ENCODE results near the gene NKPD1. TPM values are rescaled to one million over a fixed set of nuclear protein-coding genes. Genes with fewer than 3 reads are reported as not detected.

NKPD1 gene
- total and polyA plus RNA-seq, 2 experiments from 2014 or later: 0.24 to 1.3 TPM

GRCh38 chr19:45124021-45124420, 36.8 kb downstream of the NKPD1 start (continued):
- no peak for TF ChIP-seq CTCF (conservative IDR thresholded peaks at IDR 0.05; ENCODE audit: low read depth in 2 of 2)
- TF ChIP-seq CREB1 (CRISPR knock-in tag; IDR thresholded peaks at IDR 0.05; ENCODE audit: low read depth): no peak
- TF ChIP-seq ZNF331 (CRISPR knock-in tag; IDR thresholded peaks at IDR 0.05; ENCODE audit: low read depth): no peak

GRCh38 chr19:45123440-45123850, 37.3 kb downstream of the NKPD1 start:
- H3K9me3 Mint-ChIP-seq: no peaks in the 10 kb centered on the region
- peaks cover 8% of the 10 kb centered on the region; the same call in 2 of the 3 replicates for H3K4me1 Mint-ChIP-seq
- no peaks in the 10 kb centered on the region for H3K4me1 ChIP-seq (ENCODE audit: insufficient read depth)
- no peak overlapping the region for H3K4me3 ChIP-seq
- H3K79me2 ChIP-seq (replicated peaks; ENCODE audit: insufficient read depth): peaks cover 67% of the 10 kb centered on the region
- no peak overlapping the region for H3K27ac Mint-ChIP-seq
- H3K36me3 ChIP-seq (ENCODE audit: insufficient read depth): no peaks in the 10 kb centered on the region
- no peak for ATAC-seq
- no peaks in the 10 kb centered on the region for H3K36me3 Mint-ChIP-seq (ENCODE audit: low read depth)
- H3K4me3 Mint-ChIP-seq: no peak overlapping the region
- H3F3A ChIP-seq (replicated peaks; ENCODE audit: low read depth): 0 out of 2 replicates have a peak, but pooled peaks cover 2% of the 10 kb centered on the region
- peaks cover 9% of the 10 kb centered on the region for H3K27me3 Mint-ChIP-seq (ENCODE audit: insufficient read depth, low read depth, poor library complexity)
- H4K20me1 ChIP-seq (replicated peaks; ENCODE audit: insufficient read depth): peaks cover 40% of the 10 kb centered on the region
- H3K4me2 ChIP-seq: no peak overlapping the region
- H3K9me2 ChIP-seq (ENCODE audit: insufficient read depth): no peaks in the 10 kb centered on the region
- no peak overlapping the region for H2AFZ ChIP-seq
- no peak for DNase-seq (ENCODE audit: low spot score)
- no peaks in the 10 kb centered on the region for H3K27me3 ChIP-seq (ENCODE audit: insufficient read depth)
- H3K27ac ChIP-seq (ENCODE audit: low read depth): no peak overlapping the region
- TF ChIP-seq NANOG (IDR thresholded peaks at IDR 0.05; ENCODE audit: borderline replicate concordance) (no peak), ZNF462 (CRISPR knock-in tag; IDR thresholded peaks at IDR 0.05) (no peak), ZNF114 (CRISPR knock-in tag; IDR thresholded peaks at IDR 0.05) (no peak), CTCF (conservative IDR thresholded peaks at IDR 0.05; ENCODE audit: low read depth in 2 of 2) (no peak), JUNB (IDR thresholded peaks at IDR 0.05; ENCODE audit: unreplicated experiment) (no peak), POLR2AphosphoS5 (IDR thresholded peaks at IDR 0.05; ENCODE audit: low read depth) (no peak), STAT1 (IDR thresholded peaks at IDR 0.05; ENCODE audit: unreplicated experiment) (no peak), ZNF331 (CRISPR knock-in tag; IDR thresholded peaks at IDR 0.05; ENCODE audit: low read depth) (no peak), CREB1 (CRISPR knock-in tag; IDR thresholded peaks at IDR 0.05; ENCODE audit: low read depth) (no peak), EZH2 (IDR thresholded peaks at IDR 0.05; ENCODE audit: low read depth, unreplicated experiment) (no peak), ETS1 (IDR thresholded peaks at IDR 0.05) (no peak), EZH2phosphoT487 (IDR thresholded peaks at IDR 0.05; ENCODE audit: unreplicated experiment) (no peak)
